Muscle of arm (tissue), 14 donors: ENCODE data around the gene PMAIP1. TPM values are rescaled to one million over a fixed set of nuclear protein-coding genes. Genes with fewer than 3 reads are reported as not detected.
"Not testable (repeated sequence)": the region's sequence is repeated elsewhere in the genome, so short reads cannot be mapped to it uniquely, and the experiment has no call there.

Experiments used
- DNase-seq: peaks from one replicate; pipeline ENCODE4 v3.0.0-alpha.2; 2013
- long read RNA-seq, 11 donors: transcript quantifications; one replicate each; lab custom pipeline, GENCODE V29; 2026
- polyA plus RNA-seq, 12 donors: library from polyadenylated mRNA; unstranded; fragments of 120-200 nt; gene quantifications; one replicate each; pipeline ENCODE4 v1.2.1, GENCODE V29; 2013; ENCODE audit not compliant: insufficient read length in 12 of 12

PMAIP1 gene
- polyA plus RNA-seq, result 10 to 100 TPM in 11 of 12 donors, not detected in 1; 16.8 to 91.5 (median 42.7) TPM
- long read RNA-seq, donor 1, partial matches to known transcripts, result 6 of 8 reads
- long read RNA-seq, donor 1, other reads (novel, unspliced or antisense), result 0 of 8 reads
- long read RNA-seq, donor 2, transcript PMAIP1-202 (2 exons, 1,948 nt), result major isoform, 66 of 66 reads
- long read RNA-seq, donor 2, partial matches to known transcripts, result 0 of 66 reads
- long read RNA-seq, donor 2, other reads (novel, unspliced or antisense), result 0 of 66 reads
- long read RNA-seq, donor 3, transcript PMAIP1-202 (2 exons, 1,948 nt), result major isoform, 13 of 13 reads
- long read RNA-seq, donor 3, partial matches to known transcripts, result 0 of 13 reads
- long read RNA-seq, donor 3, other reads (novel, unspliced or antisense), result 0 of 13 reads
- long read RNA-seq, donor 4, transcript PMAIP1-202 (2 exons, 1,948 nt), result major isoform, 17 of 17 reads
- long read RNA-seq, donor 4, partial matches to known transcripts, result 0 of 17 reads
- long read RNA-seq, donor 4, other reads (novel, unspliced or antisense), result 0 of 17 reads
- long read RNA-seq, donor 5, transcript PMAIP1-202 (2 exons, 1,948 nt), result major isoform, 74 of 132 reads
- long read RNA-seq, donor 5, partial matches to known transcripts, result 58 of 132 reads
- long read RNA-seq, donor 5, other reads (novel, unspliced or antisense), result 0 of 132 reads
- long read RNA-seq, donor 6, transcript PMAIP1-202 (2 exons, 1,948 nt), result major isoform, 8 of 8 reads
- long read RNA-seq, donor 6, partial matches to known transcripts, result 0 of 8 reads
- long read RNA-seq, donor 6, other reads (novel, unspliced or antisense), result 0 of 8 reads
- long read RNA-seq, donor 7, transcript PMAIP1-202 (2 exons, 1,948 nt), result major isoform, 9 of 9 reads
- long read RNA-seq, donor 7, partial matches to known transcripts, result 0 of 9 reads
- long read RNA-seq, donor 7, other reads (novel, unspliced or antisense), result 0 of 9 reads
- long read RNA-seq, donor 8, transcript PMAIP1-202 (2 exons, 1,948 nt), result major isoform, 80 of 163 reads
- long read RNA-seq, donor 8, partial matches to known transcripts, result 83 of 163 reads
- long read RNA-seq, donor 8, other reads (novel, unspliced or antisense), result 0 of 163 reads
- long read RNA-seq, donor 9, transcript PMAIP1-202 (2 exons, 1,948 nt), result major isoform, 12 of 12 reads
- long read RNA-seq, donor 9, partial matches to known transcripts, result 0 of 12 reads
- long read RNA-seq, donor 9, other reads (novel, unspliced or antisense), result 0 of 12 reads
- long read RNA-seq, donor 10, transcript PMAIP1-202 (2 exons, 1,948 nt), result major isoform, 55 of 114 reads
- long read RNA-seq, donor 10, partial matches to known transcripts, result 59 of 114 reads
- long read RNA-seq, donor 10, other reads (novel, unspliced or antisense), result 0 of 114 reads
- long read RNA-seq, donor 11, transcript PMAIP1-202 (2 exons, 1,948 nt), result major isoform, 11 of 11 reads
- long read RNA-seq, donor 11, partial matches to known transcripts, result 0 of 11 reads
- long read RNA-seq, donor 11, other reads (novel, unspliced or antisense), result 0 of 11 reads

DNA sequence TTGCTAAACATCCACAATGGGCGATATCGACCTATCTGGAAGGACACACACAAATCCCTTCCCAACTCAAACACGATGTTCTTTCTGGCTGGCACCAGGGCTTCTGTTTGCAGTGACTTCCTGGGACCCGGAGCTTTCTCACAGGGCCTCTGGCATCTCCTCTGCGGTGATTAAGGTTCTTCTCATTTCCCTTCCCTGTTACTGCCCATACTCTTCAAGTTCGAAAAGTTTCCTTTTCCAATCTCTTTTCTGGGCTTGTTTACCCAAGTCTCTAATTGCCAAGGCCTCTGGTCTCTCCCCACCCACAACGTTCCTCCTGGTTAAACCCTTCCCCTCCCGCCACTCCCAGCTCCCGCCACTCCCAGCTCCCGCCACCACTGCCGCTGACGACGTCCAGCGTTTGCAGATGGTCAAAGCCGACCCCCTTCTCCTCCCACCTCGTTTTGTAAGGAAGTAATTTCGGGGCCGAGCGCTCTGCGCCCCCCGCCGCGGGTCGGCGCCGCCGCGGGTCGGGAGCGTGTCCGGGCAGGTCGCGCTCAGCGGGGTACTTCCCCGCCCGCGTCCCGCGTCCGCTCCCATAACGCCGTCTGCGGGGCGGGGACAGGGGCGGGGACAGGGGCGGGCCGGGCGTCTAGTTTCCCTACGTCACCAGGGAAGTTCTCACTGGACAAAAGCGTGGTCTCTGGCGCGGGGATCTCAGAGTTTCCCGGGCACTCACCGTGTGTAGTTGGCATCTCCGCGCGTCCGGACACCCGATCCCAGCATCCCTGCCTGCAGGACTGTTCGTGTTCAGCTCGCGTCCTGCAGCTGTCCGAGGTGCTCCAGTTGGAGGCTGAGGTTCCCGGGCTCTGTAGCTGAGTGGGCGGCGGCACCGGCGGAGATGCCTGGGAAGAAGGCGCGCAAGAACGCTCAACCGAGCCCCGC lies at the start of gene PMAIP1:
TSS of gene PMAIP1 (plus strand) at position 699 of the 924 bp plus-strand sequence. CDS start at position 881, 182 bp downstream.
- peak; percentile 87 for DNase-seq

DNA sequence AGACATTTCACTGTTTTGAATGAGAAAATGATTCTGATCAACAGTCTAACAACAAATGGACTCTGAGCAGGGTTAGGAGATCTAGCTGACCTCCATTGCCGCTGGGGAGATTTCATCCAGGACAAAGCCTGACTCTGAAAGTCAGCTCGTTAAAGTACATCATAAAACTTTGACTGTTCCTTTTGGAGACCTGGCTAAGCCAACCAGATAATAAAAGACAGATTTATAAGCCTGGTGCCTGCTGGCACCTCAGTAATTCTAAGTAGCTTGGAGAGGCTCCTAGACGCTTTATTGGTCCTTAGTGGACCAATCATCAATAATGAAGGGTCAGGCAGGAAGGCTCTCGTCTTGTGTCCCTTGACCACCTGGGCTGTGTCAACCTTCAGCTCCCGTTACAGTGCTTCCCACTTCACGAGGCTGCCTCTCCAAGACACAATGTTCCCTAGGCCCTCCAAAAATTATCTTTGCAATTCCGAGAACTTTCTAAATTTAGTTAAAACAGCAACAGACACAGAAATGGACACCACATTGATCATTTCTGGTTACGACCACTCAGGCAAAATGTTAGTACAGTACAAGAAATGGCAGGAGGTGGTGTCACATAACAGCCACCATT lies 47.9 kb upstream of the PMAIP1 start:
- no peak for DNase-seq

DNA sequence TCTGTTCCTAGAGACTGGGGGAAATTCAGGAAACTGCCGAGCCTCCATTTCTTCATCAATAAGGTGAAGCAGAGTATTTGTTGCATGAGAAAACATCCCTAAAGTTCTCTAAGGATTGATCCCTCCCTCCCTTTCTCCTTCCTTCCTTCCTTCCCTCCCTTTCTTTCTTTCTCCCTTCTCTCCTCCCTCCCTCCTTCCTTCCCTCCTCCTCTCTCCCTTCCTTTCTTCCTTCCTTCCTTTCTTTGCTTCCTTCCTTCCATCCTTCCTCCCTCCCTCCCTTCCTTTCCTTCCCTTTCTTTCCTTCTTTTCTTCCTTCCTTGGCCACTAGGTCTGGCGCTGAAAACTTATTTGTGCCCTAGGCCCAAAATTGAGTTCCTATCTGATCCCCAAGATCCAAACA lies 47.2 kb upstream of the PMAIP1 start:
- DNase-seq, result no peak

DNA sequence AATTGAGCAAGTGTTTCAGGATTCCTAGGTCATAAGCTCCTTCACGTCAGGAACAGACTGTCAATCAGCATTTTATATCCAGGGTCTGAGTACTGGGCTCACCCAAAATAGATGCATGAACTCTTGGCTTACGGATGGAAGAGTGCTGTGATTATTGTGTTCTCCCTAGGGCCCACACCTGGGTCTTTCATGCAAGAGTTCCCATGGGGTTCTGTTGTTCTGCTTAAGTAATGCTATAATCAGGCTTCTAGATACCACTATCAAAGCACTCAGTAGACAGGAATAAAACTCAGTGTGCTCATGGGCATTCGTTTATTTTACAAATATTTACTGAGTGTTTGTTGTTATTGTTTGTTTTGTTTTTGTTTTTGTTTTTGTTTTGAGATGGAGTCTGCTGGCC lies 46.4 kb upstream of the PMAIP1 start:
- DNase-seq, result no peak

DNA sequence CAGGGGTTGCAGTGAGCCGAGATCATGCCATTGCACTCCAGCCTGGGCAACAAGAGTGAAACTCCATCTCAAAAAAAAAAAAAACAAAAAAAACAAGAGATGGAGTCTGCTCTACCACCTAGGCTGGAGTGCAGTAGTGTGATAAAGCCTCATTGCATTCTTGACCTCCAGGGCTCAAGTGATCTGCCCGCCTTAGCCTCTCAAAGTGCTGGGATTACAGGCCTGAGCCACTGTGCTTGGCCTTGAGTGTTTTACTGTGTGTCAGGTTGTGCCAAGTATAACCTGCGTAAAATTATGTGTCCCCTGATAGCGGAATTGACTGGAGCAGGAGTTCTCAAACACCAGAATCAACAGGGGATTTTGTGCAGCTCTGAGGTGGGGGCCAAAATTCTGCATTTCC lies 45.8 kb upstream of the PMAIP1 start:
- not testable (repeated sequence) for DNase-seq

DNA sequence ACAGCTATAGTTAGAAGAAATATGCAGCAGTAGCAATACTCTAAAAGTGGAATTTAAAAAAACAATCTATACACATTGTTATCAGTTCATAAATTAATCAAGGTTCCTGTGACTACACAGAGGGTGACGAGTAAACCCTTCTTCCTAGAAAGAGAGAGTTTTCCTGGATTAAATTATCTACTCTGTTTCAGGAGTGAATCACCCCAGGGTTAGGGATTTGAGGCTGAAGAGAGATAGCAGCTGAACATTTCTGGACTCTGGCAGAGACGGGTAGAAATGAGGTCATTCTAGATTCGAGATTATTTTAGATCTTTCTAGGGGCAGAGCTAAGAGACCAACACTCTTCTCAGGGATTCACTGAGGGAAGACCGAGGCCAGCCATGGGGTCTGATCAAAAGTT lies 38.8 kb upstream of the PMAIP1 start:
- no peak for DNase-seq

DNA sequence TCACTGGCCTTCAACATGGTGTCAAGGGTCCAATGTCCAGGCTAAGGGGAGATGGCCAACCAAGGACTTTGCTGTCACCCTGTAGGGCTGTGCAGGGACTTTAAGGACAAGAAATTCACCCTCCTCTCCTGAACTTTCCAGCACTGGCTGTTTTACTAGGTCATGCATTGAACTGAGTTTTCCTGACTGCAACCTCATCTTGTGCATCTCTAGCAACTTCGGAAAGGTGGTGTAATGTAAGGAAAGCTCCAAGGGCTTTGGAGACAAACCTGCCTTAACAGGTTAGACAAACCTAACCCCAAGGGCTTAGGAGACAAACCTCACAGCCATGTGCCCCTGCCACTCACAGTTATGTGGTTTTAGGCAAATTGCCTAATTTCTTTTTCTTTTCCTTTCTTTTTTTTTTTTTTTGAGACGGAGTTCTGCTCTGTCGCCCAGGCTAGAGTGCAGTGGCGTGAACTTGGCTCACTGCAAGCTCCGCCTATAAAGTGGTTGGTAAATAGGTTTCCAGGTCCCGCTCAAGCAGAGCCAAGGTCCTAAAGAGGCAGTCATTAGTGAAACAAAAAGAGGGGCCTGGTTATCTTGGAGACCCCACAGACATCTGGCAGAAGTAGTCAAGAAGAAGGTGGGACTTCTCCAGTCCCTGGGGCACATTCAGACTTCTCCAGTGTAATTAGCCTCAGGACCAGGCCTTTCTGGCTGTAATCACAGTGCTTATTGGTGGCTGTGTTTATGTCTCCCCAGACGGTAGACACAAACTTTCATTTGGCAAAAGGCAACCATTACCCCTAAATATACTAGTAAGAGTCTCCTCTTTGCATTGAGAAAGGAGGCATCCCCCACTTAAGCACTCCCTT lies 37.6 kb upstream of the PMAIP1 start:
- DNase-seq, result no peak

DNA sequence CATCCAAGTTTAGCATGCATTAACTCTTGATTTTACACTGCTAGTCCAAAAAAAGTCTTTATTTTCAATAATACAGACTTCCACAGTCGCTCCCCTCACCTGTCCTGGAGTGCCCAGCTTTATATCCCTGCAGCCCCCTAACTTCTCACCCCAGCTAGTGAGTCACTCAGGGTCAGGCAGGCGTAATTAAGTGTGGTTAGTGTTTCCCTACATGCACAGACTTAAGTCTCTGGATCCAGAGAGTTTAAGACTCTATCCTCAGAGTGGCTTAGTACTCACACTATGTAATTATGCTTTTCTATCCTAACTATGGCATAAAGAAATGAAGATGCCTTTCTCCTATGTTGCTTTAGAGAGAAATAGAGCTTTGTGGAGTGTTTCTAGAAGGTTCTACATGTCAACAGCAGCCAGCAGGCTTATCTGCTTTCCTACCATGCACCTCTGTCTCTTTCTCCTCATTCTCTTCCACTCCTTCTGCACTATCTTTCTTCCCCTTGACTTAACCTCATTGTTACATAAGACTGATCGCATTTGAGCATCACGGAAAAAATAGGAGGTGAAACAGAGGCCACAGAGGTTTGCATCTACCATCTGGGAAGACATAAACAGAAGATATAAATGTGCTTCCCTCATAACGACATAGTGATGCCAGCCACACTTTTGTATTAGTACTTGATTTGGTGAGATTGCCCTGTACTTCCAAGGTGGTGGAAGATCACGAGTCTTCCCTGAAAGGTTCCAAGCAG lies 34.4 kb upstream of the PMAIP1 start:
- no peak for DNase-seq

DNA sequence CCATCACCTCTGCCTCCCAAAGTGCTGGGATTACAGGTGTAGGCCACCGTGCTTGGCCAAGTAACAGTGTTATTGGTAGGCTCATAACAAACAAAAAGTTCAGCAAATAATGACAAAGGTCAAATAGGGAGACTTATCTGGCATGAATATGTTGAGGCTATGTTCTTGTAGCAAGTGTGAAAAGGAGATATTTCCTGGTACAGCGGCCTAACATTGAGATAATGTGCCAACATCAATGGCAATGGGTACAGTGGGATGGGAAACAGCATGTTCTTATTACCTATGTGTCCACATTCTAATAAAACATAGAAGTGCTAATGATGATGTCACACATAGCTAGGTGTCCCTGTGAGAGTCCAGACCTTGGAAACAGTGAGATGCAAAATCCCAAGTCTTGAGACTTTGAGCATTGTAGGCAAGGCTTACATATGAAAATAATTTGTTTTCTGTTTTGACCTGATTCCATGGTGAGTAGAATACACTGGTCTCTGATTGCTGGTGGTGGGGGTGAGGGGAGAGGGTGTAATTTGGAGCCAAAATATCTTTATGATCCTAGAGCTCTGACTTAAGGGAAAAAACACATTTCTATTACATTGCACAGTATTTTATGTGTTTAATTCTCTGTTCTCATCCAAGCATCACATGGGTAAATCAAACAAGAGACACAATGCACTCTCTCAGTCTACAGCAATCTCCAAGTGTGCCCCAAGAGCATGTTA lies 33.1 kb upstream of the PMAIP1 start:
- no peak for DNase-seq

DNA sequence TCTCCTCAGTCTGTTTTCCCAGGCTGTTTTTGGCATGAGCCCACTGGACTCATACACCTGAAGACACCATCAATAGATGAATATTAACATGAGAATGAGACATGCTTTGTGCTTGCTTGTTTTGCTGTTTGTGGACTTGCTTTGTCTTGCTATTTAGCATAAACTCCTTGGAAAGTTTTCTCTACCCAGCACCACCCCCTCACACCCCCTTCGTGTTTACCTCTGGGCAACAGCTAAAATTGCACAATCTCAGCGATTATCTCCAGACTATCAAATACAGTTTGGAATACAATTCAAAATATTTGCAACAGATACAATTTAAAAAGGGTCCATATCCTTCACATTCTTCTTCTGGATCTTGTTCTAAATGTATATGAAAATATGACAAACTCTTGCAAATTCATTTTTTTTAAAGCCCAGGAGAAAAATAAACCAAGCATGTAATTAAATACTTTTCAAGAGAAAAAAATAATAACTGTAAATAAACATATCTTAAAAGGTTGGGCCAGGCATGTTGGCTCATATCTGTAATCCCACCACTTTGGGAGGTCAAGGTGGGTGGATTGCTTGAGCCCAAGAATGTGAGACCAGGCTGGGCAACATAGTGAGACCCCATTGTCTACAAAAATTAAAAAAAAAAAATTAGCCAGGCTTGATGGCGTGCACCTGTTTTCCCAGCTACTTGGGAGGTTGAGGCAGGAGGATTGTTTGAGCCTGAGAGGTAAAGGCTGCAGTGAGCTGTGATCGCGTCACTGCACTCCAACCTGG lies 32.3 kb upstream of the PMAIP1 start:
- DNase-seq, result no peak

DNA sequence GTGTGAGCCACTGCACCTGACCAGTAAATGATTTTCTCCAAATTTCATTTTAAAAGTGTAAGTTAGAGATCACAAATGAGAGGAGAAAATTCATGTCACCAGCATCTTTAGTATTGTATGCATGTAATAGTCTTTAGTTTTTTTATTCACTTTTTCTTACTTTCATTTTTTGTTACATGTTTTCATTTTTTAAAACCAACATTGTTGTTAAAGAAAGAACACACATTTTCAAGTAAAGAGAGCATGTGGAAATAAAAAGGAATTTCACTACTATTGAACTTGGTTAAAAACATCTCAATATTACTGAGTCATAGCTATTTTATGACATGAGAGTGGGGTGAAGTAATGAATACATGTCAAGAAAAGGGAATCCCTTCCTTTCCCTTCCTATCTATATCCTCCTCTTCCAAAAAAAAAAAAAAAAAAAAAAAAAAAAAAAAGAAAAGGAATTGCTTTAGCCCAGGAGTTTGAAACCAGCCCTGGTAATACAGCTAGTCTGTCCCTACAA lies 29.1 kb upstream of the PMAIP1 start:
- DNase-seq, result no peak

DNA sequence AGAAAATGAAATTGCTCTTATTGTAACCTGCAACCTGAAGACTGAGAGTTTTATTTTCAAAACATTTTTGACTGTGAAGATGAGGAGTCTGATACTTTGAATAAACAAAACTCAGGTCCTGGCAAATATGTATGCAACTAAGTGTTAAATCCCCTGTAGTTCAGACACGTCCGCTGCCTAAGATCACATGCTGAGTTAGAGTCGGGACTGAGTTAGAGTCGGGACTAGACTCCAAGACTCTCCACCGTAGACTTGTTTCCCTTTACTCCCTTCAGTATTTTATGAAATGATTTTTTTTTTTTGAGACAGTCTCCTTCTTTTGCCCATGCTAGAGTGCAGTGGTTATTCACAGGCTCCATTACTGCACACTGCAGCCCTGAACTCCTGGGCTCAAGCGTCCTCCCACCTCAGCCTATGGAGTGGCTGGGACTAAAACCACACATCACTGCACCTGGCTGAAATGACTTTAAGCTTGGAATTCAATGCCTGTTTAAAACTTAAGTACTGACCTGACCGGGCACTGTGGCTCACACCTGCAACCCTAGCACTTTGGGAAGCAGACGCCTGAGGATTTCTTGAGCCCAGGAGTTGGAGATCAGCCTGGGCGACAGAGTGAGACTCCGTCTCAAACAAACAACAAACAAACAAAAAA lies 28.0 kb upstream of the PMAIP1 start:
- no peak for DNase-seq

DNA sequence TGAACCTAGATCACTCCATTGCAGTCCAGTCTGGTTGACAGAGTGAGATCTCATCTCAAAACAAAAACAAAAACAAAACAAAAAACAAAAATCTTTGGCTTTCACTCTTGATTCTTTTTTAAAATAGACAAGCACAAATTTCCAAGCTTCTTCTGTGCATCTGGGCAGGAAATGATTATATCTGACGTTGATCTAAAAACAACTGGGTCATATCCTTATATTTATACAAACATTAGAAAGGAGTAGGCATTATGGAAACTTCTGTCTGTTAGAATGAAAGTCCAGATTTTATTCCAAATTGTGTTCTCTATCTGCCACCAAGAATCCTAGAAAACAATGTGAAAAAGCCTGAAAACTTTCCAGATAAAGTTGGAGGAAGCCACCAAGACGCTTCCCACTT lies 26.2 kb upstream of the PMAIP1 start:
- DNase-seq, result no peak

DNA sequence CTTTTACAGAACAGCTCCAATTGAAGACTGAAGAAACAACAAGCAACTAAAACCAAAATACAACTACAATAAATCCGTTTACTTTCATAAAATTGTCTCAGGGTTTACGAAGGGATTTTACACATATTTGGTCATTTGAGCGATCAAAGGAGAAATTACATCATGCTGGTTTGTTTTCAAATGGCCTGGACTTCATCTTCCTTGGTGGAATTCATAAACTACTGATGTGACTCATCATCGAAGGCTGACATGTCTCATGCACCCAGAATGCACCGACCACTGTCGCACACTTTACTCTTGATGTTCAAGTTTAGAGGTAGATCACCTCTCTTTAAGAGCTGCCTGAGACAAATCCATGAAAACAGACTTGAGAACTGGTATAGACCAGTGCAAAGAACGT lies 25.6 kb upstream of the PMAIP1 start:
- DNase-seq, result no peak

DNA sequence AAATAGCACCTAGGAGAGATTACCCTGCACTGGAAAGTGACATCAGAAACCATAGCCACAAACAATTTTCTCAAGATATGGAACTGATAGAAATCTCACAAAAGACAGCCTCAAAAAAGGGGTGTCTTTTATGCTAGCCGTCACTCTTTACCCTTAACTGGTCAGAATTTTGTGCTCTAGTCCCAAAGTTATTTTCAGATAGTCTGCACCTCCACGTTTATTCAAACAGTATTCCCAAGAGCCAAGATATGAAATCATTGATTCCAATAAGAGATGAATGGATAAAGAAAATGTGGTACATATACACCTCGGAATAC lies 23.5 kb upstream of the PMAIP1 start:
- DNase-seq, result no peak

DNA sequence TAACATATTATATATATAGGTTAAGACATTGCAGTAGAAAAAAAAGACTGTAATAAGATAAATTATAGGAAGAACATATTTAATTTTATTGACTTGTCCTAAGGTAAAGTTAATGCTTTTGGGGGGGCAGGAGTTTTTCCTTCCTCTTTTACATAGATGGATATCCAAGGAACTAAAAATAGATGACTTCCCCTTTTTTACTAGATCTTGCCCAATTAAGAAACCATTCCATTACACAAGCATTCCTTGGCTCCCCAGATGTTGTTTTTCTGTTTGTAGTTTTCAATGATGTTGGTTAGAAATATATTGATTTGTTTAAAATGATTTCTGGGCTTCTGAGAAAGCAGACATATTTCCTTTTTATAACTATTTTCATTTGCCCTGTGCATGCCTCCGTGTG lies 22.4 kb upstream of the PMAIP1 start:
- DNase-seq, result no peak
